SK-N-SH (cell line): ENCODE results near the gene GAN. TPM values are rescaled to one million over a fixed set of nuclear protein-coding genes. Genes with fewer than 3 reads are reported as not detected.

Source experiments
- CTCF ChIA-PET: fragments of 300-600, 350-600 bp; formaldehyde crosslinking; extraction: SDS; loops from one replicate; lab custom pipeline; 2021; lab: Yijun Ruan, JAX
- POLR2A ChIA-PET: fragments of 350-600 bp; sonication (Branson Sonifier 250); formaldehyde crosslinking; extraction: SDS; loops from one replicate; lab custom pipeline; 2020; ENCODE audit warnings: antibody characterized with exemption, inconsistent platforms; lab: Yijun Ruan, JAX
- DNase-seq: peaks from one replicate; pipeline ENCODE4 v3.0.0; 2012
- H2AFZ ChIP-seq: fragments of 200-600 bp; sonication (generic); 2 replicates; pipeline ENCODE4 v1.8.1; 2016; ENCODE audit warnings: antibody characterized with exemption, mild to moderate bottlenecking, low read depth
- H3F3A ChIP-seq: fragments of 200-600 bp; sonication (generic); replicated peaks from 2 replicates; pipeline ENCODE3; 2016; ENCODE audit warnings: antibody characterized with exemption, mild to moderate bottlenecking; ENCODE audit not compliant: insufficient read depth
- H3K27ac ChIP-seq, 2 experiments: fragments of 200-500 bp in 1 of 2; fragments of 200-600 bp in 1 of 2; sonication (Bioruptor generic) in 1 of 2; sonication (generic), shearing (Covaris generic) in 1 of 2; 2 replicates each; pipeline versions ENCODE4 v1.5.1 to v1.6.1; 2014 to 2016; ENCODE audit warnings: low read depth in 2 of 2, inconsistent platforms in 1 of 2, low read length in 1 of 2, mild to moderate bottlenecking in 1 of 2, mixed read lengths in 1 of 2
- H3K27me3 ChIP-seq: fragments of 200-600 bp; sonication (generic), shearing (Covaris generic); 2 replicates; pipeline ENCODE4 v1.6.1; 2016; ENCODE audit warnings: mixed run types; ENCODE audit not compliant: insufficient read depth
- H3K36me3 ChIP-seq, 2 experiments: fragments of 200-500 bp in 1 of 2; fragments of 200-600 bp in 1 of 2; sonication (Bioruptor generic) in 1 of 2; sonication (generic) in 1 of 2; replicated peaks in 1 of 2; 2 replicates each; pipeline versions ENCODE3 to v1.5.1; 2014 to 2016; ENCODE audit warnings: low read length in 1 of 2, mild to moderate bottlenecking in 1 of 2; ENCODE audit not compliant: insufficient read depth in 2 of 2, control insufficient read depth in 1 of 2
- H3K4me1 ChIP-seq, 2 experiments: fragments of 200-500 bp in 1 of 2; fragments of 200-600 bp in 1 of 2; sonication (Bioruptor generic) in 1 of 2; sonication (generic), shearing (Covaris generic) in 1 of 2; 2 replicates each; pipeline versions ENCODE4 v1.5.1 to v1.6.1; 2014 to 2016; ENCODE audit warnings: low read depth in 1 of 2, low read length in 1 of 2, mixed run types in 1 of 2; ENCODE audit not compliant: insufficient read depth in 2 of 2, control insufficient read depth in 1 of 2
- H3K4me2 ChIP-seq: fragments of 200-600 bp; sonication (generic), shearing (Covaris generic); 2 replicates; pipeline ENCODE4 v1.6.1; 2017; ENCODE audit warnings: mixed run types
- H3K4me3 ChIP-seq, 2 experiments: fragments of 200-500 bp in 1 of 2; fragments of 200-600 bp in 1 of 2; sonication (Bioruptor generic) in 1 of 2; sonication (generic), shearing (Covaris generic) in 1 of 2; 2 replicates each; pipeline versions ENCODE4 v1.5.1 to v1.8.1; 2014 to 2016; ENCODE audit warnings: low read depth in 2 of 2, inconsistent platforms in 1 of 2, low read length in 1 of 2, mild to moderate bottlenecking in 1 of 2, mixed read lengths in 1 of 2, moderate library complexity in 1 of 2
- H3K79me2 ChIP-seq: fragments of 200-600 bp; sonication (generic); 2 replicates; pipeline ENCODE4 v1.8.1; 2017; ENCODE audit warnings: mild to moderate bottlenecking; ENCODE audit not compliant: insufficient read depth
- H3K9ac ChIP-seq: fragments of 200-600 bp; sonication (generic); 2 replicates; pipeline ENCODE4 v1.6.1; 2017; ENCODE audit warnings: mixed run types
- H3K9me2 ChIP-seq: fragments of 200-600 bp; sonication (generic); 2 replicates; pipeline ENCODE4 v1.6.1; 2017; ENCODE audit warnings: mixed run types
- H3K9me3 ChIP-seq: fragments of 200-600 bp; sonication (generic); 2 replicates; pipeline ENCODE4 v1.6.1; 2017; ENCODE audit warnings: mixed run types, mild to moderate bottlenecking, moderate library complexity
- H4K20me1 ChIP-seq: fragments of 200-600 bp; sonication (generic); 2 replicates; pipeline ENCODE4 v1.6.1; 2017; ENCODE audit warnings: mild to moderate bottlenecking, mixed run types; ENCODE audit not compliant: insufficient read depth
- CHD2 ChIP-seq: fragments of 150-350 bp; IDR thresholded peaks from 2 replicates; pipeline ENCODE4 v1.6.1; 2018; ENCODE audit warnings: low read length; ENCODE audit not compliant: partially characterized antibody
- FOXJ3 ChIP-seq: sonication (generic); formaldehyde crosslinking; IDR thresholded peaks from 2 replicates; pipeline ENCODE4 v1.5.1; 2020; ENCODE audit warnings: mild to moderate bottlenecking, missing genetic modification reagents
- GABPA ChIP-seq: IDR thresholded peaks from 2 replicates; pipeline ENCODE4 v1.4.0; 2012; ENCODE audit warnings: low read depth, mild to moderate bottlenecking
- GATA2 ChIP-seq: sonication (generic); formaldehyde crosslinking; IDR thresholded peaks from 2 replicates; pipeline ENCODE4 v1.5.0; 2020; ENCODE audit warnings: mild to moderate bottlenecking, missing genetic modification reagents
- MXI1 ChIP-seq: IDR thresholded peaks from 2 replicates; pipeline ENCODE4 v1.6.1; 2012; ENCODE audit warnings: mild to moderate bottlenecking, low read depth, low read length, improper control_type of control experiment
- NFIC ChIP-seq: IDR thresholded peaks from 2 replicates; pipeline ENCODE4 v1.4.0; 2012; ENCODE audit warnings: borderline replicate concordance
- RAD21 ChIP-seq: IDR thresholded peaks from 2 replicates; pipeline ENCODE4 v1.6.1; 2012; ENCODE audit warnings: mild to moderate bottlenecking, low read length
- TAF1 ChIP-seq: IDR thresholded peaks from 2 replicates; pipeline ENCODE4 v1.6.1; 2012; ENCODE audit warnings: low read depth, mild to moderate bottlenecking, low read length, moderate library complexity, borderline replicate concordance
- WGBS: methylation state at CpG from one replicate; pipeline ENCODE4 v1.1.6; 2017; ENCODE audit warnings: low lambda C conversion rate; 5-methylcytosine and 5-hydroxymethylcytosine counted together
- polyA plus RNA-seq, 3 experiments: library from polyadenylated mRNA; depleted of rRNA; stranded (reverse); fragments of >200 nt; gene quantifications; 2 replicates each; pipeline ENCODE4 v1.2.3, GENCODE V29; 2012
- TF ChIP-seq, protein P1 (sequence below): IDR thresholded peaks from 2 replicates; pipeline ENCODE4 v1.4.0; 2012; ENCODE audit warnings: low read depth
- TF ChIP-seq, protein P2 (sequence below): IDR thresholded peaks from 2 replicates; pipeline ENCODE4 v1.4.0; 2012; ENCODE audit warnings: low read depth, borderline replicate concordance

Gene GAN
- polyA plus RNA-seq, 1 of the 3 experiments (the other 2 are of a cell fraction) = 0.79 TPM

DNA sequence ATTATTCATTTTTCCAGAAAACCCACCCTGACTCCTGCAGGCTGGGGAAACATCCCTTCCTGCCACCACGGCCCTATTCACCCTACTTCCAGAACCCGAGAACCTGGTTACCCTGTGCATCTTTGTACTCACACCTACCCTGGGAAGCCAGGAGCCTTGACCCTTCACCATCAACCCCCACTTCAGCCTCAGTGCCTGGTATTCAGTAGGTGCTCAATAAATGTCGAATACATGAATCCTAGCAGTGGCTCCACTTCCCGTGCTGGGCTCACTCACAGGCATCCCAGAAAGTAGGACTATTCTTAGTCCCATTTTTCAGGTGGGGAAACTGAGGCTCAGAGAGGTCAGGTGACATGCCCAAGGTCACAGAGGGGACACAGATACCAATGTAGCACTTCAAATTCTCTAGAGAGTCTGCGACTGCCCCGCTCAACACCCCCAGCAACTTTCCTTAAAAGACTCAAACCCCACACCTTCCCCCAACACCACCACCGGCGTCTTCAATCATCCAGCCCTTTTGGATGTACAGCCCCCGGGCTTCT is 93.7 kb downstream of the GAN start:
- CTCF ChIA-PET = no interaction called here

DNA sequence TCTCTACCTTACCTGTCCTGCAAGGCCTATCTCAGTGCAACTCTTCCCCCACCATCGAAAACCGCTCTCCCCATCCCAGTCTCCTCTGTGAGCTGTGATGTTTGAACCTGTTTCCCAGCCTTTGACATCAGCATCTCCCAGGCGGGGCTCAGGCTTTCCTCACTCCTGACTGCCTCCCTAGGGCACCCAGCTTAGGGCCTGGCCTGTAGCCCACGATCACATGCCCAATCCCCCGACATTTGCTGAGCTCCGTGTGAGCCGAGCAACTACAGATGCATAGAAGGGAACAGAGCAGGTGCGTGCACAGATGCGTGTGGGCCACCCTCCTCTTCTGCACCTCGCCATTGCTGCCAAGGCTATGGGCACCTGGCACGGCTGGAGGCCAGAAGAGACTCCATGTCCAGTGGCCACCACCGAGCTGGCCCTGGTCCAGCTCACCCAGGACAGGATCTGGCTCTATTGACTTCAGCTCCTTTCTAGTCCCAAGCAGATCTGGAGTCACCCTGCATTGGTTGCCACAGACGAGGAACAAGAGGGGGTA is 94.3 kb downstream of the GAN start:
- H3K9me3 ChIP-seq = no peaks in the 10 kb centered on the region
- no peak overlapping the region for H2AFZ ChIP-seq
- H4K20me1 ChIP-seq = no peaks in the 10 kb centered on the region
- H3K4me3 ChIP-seq = no peak overlapping the region
- 94% methylated on average over 12 of the region's 13 CpGs for WGBS
- CTCF ChIA-PET = no interaction called here
- no peak for DNase-seq
- H3K9ac ChIP-seq = no peak overlapping the region
- H3K4me1 ChIP-seq = no peaks in the 10 kb centered on the region; a peak in 1 of 4 replicates
- no peak overlapping the region for H3K4me2 ChIP-seq
- H3K79me2 ChIP-seq = no peaks in the 10 kb centered on the region
- no peaks in the 10 kb centered on the region for H3K9me2 ChIP-seq
- H3K27ac ChIP-seq = no peak overlapping the region
- POLR2A ChIA-PET = no interaction called here
- H3K27me3 ChIP-seq = no peaks in the 10 kb centered on the region
- H3K36me3 ChIP-seq = no peaks in the 10 kb centered on the region
- H3F3A ChIP-seq = peaks cover 11% of the 10 kb centered on the region
- TF ChIP-seq, protein P1, sequence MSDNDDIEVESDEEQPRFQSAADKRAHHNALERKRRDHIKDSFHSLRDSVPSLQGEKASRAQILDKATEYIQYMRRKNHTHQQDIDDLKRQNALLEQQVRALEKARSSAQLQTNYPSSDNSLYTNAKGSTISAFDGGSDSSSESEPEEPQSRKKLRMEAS = no peak
- TF ChIP-seq NFIC (no peak), RAD21 (no peak), GABPA (no peak)
- TF ChIP-seq, all 33 proteins: peak for 0

More for the DNA sequence above, 93.7 kb downstream of the GAN start:
- Histone ChIP-seq H3K9ac (no peak overlapping the region), H3F3A (peaks cover 11% of the 10 kb centered on the region), H3K79me2 (no peaks in the 10 kb centered on the region), H3K4me1 (peaks cover 0 to 2% of the 10 kb centered on the region in 2 experiments; a peak in 1 of 4 replicates), H2AFZ (no peak overlapping the region), H3K4me2 (no peak overlapping the region), H3K4me3 (no peak overlapping the region), H3K27ac (no peak overlapping the region), H3K36me3 (no peaks in the 10 kb centered on the region), H3K27me3 (no peaks in the 10 kb centered on the region), H3K9me3 (no peaks in the 10 kb centered on the region), H3K9me2 (no peaks in the 10 kb centered on the region), H4K20me1 (no peaks in the 10 kb centered on the region)
- 80% methylated on average over 9 of the region's 9 CpGs for WGBS
- TF ChIP-seq, protein P2, sequence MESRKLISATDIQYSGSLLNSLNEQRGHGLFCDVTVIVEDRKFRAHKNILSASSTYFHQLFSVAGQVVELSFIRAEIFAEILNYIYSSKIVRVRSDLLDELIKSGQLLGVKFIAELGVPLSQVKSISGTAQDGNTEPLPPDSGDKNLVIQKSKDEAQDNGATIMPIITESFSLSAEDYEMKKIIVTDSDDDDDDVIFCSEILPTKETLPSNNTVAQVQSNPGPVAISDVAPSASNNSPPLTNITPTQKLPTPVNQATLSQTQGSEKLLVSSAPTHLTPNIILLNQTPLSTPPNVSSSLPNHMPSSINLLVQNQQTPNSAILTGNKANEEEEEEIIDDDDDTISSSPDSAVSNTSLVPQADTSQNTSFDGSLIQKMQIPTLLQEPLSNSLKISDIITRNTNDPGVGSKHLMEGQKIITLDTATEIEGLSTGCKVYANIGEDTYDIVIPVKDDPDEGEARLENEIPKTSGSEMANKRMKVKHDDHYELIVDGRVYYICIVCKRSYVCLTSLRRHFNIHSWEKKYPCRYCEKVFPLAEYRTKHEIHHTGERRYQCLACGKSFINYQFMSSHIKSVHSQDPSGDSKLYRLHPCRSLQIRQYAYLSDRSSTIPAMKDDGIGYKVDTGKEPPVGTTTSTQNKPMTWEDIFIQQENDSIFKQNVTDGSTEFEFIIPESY = no peak
- TF ChIP-seq CHD2 = no peak
- TF ChIP-seq NFIC = no peak
- no peak for TF ChIP-seq GATA2 (CRISPR knock-in tag)
- no peak for TF ChIP-seq FOXJ3 (CRISPR knock-in tag)
- no peak for TF ChIP-seq TAF1
- TF ChIP-seq MXI1 = no peak
- no peak for DNase-seq
- POLR2A ChIA-PET = no interaction called here
